ENCODE measurements around the gene RBM46.

RBM46 gene

GRCh38 chr4:154760895-154761294, 20.2 kb upstream of the RBM46 start:
- DNase-seq (ENCODE audit: low read depth), result no peak
- H3K4me3 ChIP-seq (ENCODE audit: low read length), result no peak overlapping the region
- TF ChIP-seq CTCF (conservative IDR thresholded peaks at IDR 0.05; ENCODE audit: low read depth, low read length), result no peak

- no peak overlapping the region for H3K4me3 ChIP-seq (ENCODE audit: low read length)
- no peak for TF ChIP-seq CTCF (conservative IDR thresholded peaks at IDR 0.05; ENCODE audit: low read depth, low read length)
- DNase-seq (ENCODE audit: low read depth), result no peak
Observed at GRCh38 chr4:154778264-154778663, 2.8 kb upstream of the RBM46 start.

- DNase-seq (ENCODE audit: low read depth), result peak; percentile 6
- TF ChIP-seq CTCF (conservative IDR thresholded peaks at IDR 0.05; ENCODE audit: low read depth, low read length), result peak; percentile 69
- H3K4me3 ChIP-seq (ENCODE audit: low read length), result no peak overlapping the region
Observed at GRCh38 chr4:154779362-154779947, 1.6 kb upstream of the RBM46 start.

GRCh38 chr4:154781983-154782293, 866 bp downstream of the RBM46 start:
- no peak for TF ChIP-seq CTCF (conservative IDR thresholded peaks at IDR 0.05; ENCODE audit: low read depth, low read length)
- H3K4me3 ChIP-seq (ENCODE audit: low read length), result no peak overlapping the region
- no peak for DNase-seq (ENCODE audit: low read depth)

- DNase-seq (ENCODE audit: low read depth), result peak; percentile 10
Observed at GRCh38 chr4:154807042-154807630, 26.1 kb downstream of the RBM46 start.

GRCh38 chr4:154818230-154818629, 37.2 kb downstream of the RBM46 start:
- no peak for TF ChIP-seq CTCF (conservative IDR thresholded peaks at IDR 0.05; ENCODE audit: low read depth, low read length)
- H3K4me3 ChIP-seq (ENCODE audit: low read length), result no peak overlapping the region
- no peak for DNase-seq (ENCODE audit: low read depth)

More at GRCh38 chr4:154807042-154807630, 26.1 kb downstream of the RBM46 start:
- H3K4me3 ChIP-seq (ENCODE audit: low read length), result no peak overlapping the region
- TF ChIP-seq CTCF (conservative IDR thresholded peaks at IDR 0.05; ENCODE audit: low read depth, low read length), result peak; percentile 57

GRCh38 chr4:154822775-154823174, 41.7 kb downstream of the RBM46 start:
- TF ChIP-seq CTCF (conservative IDR thresholded peaks at IDR 0.05; ENCODE audit: low read depth, low read length), result no peak
- H3K4me3 ChIP-seq (ENCODE audit: low read length), result no peak overlapping the region
- peak; percentile 2 for DNase-seq (ENCODE audit: low read depth)

Data from retinal pigment epithelial cell (primary cell).